Right renal pelvis (tissue), 4 donors: ENCODE results near the gene PPRC1. TPM values are rescaled to one million over a fixed set of nuclear protein-coding genes. Genes with fewer than 3 reads are reported as not detected.
A peak's percentile ranks its signal among the peaks of the same experiment; 100 is the strongest.

Experiments used
- DNase-seq, 4 donors: peaks; one replicate each; pipeline ENCODE4 v3.0.0-alpha.2; 2013; ENCODE audit warnings: low read depth in 4 of 4, low spot score in 3 of 4, missing footprints in 1 of 4
- polyA plus RNA-seq, 4 donors: library from polyadenylated mRNA; unstranded; fragments of 120-200 nt; gene quantifications; one replicate each; pipeline ENCODE4 v1.2.1, GENCODE V29; 2013; ENCODE audit not compliant: insufficient read length in 4 of 4

The PPRC1 gene
- polyA plus RNA-seq, 4 donors, result 27.9 to 36.5 (median 31.7) TPM

DNA sequence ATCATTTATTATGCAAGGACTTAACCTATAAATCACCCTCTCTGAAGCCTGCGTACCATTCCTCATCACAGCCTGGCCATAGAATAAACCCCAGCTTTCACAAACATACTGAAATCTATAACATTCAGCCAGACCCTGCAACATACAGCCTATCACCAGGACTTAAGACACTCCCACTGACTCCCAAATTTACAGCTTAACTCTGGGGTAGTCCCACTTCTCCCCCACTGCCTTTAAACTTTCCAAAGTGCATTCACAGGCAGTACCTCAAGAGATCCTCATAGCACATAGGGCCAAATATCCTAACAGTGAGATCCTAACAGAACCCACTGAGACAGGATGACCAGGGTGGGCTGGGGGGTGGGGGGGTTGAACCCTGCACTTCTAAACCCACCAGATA is 16.2 kb upstream of the PPRC1 start:
- no peak for DNase-seq

DNA sequence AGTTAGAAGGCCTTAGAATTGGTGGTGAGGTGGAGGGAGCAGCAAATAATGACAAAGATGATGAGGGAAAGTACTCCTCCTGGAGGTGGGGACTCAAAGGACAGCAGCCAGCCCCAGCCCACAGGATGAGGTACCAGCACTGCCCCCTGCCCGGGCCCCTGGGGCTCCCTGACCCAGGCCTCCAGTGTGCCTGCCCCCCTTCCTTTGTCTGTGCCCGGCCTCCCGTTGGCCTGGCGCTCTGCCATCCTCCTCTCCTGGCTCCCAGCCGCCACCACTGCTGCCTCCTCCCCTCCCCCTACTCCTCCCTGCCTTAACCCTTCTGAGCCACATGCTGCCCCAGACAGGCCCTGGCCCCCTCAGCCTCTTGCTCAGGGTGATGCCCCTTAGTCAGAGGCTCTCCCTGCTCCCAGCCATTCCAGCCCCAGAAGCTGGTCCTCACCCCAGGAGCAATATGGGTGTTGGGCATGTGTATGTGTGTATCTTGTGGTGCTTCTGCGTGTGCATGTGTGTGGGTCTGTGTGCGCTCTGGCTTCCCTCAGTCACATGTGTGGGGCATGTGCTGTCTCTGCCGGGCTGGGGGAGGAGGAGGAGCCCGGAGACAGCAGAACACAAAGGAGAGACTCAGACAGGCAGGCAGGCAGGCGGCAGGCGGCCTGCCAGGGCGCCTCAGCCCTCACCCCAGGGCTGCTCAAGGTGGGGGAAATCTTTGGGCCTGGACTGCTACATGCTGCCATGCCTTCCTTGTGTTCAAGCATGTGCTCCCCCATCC is 15.3 kb upstream of the PPRC1 start:
- DNase-seq, result peak in 1 of 4 donors; percentile 55

DNA sequence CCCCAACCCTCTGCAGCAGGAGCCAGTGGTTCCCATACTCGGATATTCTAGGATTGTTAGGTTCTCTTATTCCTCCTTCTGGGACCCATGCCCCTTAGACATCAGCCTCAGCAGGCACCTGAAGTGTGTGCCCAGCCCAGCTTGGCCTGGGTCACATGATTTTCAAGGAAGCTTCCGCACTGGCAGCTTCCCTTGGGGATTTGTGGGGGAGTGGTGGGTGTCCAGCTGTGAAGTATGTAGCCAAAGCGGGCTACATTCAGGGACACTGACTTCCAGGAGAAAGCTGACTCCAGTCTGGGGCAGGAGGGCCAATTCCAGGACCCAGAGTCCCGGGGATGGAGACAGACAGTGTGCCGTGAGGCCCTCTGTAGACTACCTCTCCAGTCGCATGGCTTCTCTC is 14.0 kb upstream of the PPRC1 start:
- DNase-seq, result peak in 1 of 4 donors; percentile 55

DNA sequence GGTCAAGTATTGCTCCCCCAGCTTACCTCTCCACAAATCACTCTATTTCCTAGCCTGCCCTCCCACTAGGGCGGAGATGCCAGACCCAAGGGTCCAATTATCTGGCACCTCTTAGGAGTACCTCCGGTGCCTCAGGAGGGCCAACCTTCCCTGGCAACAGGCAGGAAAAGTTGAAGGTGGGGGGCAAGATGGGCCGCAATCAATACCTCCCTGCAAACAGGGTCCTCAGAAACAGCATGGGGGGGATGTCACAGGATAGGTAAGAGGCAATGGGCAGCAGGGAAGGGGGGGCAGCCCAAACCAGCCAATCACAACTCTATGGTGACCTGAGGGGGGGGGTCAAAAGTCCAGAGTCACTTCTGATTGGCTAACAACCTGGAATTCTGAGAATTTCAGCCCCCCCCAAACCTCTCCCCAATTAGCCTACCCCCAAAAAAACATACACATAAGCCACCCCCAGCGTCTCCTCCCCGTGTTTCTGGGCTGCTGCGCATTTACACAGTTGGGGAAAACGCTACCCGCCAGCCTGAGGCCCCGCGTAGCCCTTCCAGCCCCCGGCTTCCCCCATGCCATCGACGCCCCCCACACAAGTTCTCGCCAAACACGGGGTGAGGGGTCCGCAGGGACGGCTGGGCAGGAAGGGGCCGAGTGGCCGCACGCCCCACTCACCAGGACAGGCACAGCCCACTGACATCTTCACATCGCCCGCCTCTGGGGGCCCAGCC is 13.3 kb upstream of the PPRC1 start:
- no peak for DNase-seq

DNA sequence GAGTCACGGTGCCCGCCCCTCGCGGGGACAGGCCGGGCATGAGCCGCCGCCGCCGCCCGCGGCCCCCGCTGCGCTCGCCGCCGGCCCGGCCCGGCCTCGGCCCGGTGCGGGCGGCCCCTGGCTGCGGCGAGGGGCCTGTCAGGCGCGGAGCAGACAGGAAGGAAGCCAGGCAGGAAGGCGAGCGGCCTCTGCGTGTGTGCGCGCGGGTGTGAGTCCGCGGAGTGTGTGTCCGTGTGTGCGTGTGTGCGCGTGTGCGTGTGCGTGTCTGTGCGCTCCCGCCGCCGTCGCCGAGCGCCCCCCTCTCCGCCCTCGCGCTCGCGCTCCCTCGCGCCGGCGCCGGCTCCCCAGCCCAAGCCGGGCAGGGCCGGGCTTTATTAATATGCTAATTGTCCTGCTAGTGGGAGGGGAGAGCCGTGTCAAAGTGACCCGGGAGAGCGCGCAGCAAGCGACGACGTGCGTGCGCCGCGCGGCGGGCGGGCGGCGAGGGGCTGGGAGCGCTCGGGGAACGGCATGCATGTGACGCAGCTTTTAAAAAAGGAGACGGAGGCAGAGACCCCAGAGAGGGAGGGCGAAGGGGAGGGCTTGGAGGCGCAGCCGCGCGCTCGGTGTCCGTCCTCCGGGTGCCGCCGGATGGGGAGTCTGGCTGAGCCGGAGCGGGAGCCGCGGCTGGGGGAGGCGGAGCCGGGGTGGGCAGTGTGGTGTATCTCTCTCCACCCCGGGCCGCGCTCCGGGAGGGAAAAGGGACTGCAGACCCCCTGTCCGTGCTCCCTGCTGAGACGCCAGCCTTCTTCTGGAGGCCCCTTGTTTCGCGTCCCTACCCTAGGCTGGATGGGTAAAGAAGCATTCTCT is 12.5 kb upstream of the PPRC1 start, which contains the start of gene LDB1:
TSS of gene LDB1 (minus strand) at position 227 of the 849 bp plus-strand sequence. CDS start 258 bp downstream, outside the sequence.
- DNase-seq, result peak in 3 of 4 donors; percentile 76 to 79 (median 78)

DNA sequence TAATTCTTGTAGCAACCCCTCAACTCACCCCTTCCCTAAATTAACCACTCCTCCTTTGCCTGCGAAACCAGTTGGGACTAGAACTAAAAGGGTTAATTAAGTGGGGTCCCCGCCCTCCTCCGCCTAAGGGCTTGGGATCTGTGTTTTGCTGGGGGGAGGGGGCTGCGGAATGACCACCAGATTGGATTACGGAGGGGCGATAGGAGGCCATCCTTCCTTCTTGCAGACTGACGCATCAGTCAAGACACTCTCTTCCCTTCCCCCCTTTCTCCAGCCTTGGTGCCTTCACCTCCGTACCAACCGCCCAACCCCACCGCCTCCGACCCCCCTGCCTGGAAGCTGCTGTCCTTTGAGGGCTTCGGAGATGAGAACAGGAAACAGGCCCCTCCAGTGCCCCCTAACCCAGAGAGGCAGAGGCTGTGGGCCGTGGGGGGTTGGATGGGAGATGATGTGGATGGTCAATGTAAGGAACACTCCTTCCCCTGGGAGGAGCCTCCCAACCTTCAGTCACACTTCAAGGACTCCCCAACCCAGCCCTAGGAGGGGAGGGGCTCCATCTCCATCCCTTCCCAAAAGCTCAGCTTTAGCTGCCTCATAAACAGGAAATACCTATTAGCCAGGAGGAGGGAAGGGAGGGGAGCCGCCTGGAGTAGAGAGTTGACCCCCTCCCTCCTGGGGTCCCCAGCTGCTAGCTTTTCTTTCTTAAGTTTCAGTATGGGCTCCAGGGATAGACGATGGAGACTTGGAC is 11.7 kb upstream of the PPRC1 start:
- peak in 3 of 4 donors; percentile 74 to 91 (median 86) for DNase-seq

DNA sequence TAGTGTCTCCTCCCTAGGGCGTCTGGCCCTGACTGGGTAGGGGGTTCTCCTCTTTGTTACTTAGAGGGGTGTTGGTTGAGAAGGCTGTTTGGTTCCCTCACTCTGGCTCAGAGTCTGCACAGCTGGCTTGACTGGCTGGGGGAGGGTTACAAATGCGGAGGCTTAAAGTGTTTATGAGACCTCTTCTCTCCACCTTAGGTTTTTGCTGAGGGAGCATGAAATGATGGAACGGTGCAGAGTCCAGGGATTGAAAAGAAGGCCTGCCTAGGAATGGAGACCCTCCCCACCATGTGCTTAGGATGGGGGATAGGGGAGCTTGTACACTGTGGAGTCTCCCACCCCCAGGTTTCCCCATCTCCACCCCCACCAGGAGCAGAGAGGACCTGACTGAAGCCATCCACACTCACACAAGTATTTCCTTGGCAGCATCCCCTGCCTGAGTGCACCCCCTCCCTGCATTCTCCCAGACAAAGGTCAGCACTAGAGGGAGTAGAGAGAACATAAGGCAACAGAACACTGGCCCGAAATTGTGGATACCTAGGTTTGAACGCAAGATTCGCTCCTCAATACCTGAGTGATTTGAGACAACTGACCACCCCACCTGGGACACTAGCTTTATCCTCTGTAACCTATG is 11.0 kb upstream of the PPRC1 start:
- no peak for DNase-seq

DNA sequence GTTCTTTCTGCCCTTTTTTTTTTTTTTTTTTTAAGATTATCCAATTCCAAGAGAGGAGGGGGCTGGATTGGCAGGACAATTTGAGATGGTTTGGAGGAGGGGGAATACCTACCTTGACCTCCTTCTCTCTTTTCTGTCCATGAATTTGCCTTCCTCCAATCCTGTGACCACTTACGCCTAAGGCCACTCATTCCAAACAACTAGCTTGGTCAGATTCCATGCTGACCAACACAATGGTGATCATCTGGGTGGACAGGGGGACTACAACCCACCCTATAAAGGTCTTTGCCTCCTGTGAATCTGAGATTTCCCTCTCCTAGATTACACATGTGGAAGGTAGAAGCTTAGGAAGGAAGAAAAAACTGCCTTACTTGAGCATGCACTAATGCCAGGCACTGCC is 10.4 kb upstream of the PPRC1 start:
- DNase-seq, result no peak

DNA sequence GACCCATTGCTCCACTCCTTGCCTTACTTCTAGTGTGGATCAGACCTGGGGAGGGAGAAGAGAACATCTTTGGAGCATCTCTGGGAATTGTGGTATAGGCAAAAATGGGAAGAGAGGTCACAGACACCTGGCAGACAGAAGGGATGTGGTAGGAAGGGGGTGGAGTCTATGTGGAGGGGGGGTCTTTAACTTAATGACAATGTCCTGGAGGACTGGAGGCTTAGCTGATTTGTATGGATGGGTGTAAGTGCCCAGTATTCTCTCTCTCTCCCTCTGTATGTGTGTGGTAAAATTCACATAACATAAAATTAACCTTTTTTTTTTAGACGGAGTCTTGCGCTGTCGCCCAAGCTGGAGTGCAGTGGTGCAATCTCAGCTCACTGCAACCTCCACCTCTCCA is 9.6 kb upstream of the PPRC1 start:
- no peak for DNase-seq

DNA sequence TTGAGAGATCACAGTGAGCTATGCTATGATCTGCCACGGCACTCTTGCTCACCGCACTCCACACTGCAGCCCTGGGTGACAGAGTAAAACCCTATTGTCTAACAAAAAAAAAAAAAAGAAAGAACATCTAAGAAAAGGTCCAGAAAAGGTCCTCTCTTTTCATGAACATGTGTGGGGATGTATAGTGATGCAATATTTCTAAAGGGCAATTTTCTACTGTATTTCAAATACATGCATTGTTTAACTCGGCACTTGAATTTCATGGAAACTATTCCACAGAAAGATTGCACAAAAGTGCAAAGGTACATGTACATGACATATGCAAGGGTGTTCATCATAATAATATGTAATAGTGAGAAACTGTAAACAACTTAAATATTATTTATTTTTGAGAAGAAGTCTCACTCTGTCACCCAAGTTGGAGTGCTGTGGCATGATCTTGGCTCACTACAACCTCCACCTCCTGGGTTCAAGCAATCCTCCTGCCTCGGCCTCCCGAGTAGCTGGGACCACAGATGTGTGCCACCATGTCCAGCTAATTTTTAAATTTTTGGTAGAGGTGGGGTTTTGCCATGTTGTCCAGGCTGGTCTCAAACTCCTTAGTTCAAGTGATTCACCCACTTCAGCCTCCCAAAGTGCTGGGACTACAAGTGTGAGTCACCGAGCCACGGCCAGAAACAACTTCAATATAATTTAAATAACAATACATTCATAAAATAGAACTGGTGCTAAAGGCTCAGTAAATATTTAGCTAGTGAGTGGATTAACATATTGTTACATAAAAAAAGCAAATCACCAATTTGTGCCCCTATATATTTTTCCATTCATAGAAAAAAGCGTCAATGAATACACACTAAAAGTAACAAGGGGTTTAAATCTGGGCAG is 1.3 kb upstream of the PPRC1 start:
- DNase-seq, result no peak

DNA sequence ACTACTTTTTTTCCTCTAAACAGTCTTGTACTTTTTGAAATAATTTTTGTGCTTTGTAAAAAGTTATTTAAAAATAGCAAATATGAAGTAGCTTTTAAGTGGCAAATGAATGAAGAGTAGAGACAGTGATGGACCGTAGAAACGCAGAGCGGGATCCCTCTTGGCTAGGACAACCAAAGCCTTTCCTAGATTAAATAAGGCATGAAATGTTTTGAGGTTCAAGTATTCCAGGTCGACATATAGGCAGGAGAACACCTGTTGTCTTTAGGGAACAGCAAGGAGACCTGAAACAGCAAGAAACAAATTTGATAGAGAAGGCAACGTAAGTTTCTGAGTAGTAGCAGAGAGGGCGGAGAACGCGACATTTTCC is 662 bp upstream of the PPRC1 start:
- DNase-seq, result no peak

DNA sequence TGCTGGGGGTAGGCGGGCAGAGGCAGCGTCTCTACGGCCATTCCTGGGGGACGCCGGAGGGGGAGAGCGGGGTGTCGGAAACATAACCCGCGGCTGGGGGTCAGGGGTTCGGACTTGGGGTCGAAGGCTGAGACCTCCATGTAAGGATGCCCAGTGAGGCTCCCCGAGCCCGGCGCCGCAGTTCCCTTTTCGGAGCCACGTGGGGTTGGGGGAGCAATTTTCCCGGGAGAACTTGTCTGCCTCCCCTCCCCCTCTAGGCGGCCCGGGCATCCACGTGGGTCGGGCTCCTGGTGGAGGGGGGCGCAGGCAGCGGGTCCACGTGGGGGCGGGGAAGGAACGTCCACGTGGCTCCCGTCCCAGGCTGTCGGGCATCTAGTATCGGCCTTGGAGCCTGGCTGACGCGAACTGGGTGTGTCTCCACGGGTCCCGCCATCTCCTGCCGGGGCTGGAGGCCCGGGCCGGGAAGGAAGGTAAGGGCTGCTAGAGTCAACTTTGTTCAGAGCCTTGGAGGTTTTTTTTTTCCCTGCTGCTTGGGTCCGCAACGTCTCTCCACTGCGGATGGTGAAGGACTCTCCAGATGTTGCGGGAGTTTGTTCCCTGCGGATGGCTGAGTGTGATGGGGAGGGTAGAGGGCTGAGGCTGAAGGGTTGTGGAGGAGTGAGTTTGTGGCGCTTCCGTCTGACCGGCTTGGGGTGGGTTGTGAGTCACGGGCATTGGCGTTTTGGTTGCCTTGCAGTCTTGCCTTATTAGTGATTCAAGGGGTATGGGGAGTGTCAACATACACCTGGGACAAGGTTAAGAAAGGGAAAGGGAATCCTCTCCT is 744 bp downstream of the PPRC1 start:
- no peak for DNase-seq

DNA sequence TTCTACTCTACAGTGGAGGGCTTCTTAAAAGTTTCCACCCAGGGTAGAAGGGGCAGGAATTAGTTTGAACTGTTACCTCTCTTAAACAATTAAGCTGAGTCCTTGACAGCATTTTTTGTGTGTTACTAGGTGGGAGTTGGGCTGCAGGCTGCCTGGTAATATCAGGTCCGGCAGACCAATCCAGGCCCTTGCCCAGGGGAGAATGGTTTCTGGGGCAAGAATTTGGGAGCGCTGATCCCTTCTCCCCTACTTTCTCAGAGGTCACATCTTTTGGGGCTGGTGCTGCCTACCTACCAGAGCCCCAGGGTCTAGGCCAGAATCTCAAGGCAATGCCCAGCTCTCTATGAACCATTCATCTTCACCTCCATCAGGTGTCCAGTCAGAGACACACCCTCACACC is 1.6 kb downstream of the PPRC1 start:
- DNase-seq, result no peak

DNA sequence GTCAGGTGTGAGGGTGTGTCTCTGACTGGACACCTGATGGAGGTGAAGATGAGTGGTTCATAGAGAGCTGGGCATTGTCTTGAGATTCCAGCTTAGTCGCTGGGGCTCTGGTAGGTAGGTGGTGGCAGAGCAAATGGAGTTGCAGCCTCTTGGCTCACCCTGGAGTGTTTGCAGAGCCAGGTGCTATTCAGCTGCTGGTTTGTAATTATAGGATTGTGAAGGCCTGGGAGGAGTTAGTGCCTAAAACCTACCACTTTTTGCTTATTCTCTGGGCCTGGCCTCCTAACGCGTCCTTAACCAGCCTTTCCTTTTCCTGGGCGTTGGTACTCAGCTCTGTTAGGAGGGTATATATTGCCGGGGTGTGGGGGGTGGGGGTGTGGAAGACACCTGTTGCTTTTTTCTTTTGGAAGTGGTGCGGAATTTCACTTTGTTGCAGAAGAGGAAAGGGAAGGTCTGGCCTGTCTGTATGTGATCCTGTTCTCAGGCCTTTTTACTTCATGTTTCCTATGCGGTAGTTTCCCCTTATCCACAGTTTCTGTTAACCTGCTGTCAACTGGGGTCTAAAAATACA is 3.2 kb downstream of the PPRC1 start:
- no peak for DNase-seq

DNA sequence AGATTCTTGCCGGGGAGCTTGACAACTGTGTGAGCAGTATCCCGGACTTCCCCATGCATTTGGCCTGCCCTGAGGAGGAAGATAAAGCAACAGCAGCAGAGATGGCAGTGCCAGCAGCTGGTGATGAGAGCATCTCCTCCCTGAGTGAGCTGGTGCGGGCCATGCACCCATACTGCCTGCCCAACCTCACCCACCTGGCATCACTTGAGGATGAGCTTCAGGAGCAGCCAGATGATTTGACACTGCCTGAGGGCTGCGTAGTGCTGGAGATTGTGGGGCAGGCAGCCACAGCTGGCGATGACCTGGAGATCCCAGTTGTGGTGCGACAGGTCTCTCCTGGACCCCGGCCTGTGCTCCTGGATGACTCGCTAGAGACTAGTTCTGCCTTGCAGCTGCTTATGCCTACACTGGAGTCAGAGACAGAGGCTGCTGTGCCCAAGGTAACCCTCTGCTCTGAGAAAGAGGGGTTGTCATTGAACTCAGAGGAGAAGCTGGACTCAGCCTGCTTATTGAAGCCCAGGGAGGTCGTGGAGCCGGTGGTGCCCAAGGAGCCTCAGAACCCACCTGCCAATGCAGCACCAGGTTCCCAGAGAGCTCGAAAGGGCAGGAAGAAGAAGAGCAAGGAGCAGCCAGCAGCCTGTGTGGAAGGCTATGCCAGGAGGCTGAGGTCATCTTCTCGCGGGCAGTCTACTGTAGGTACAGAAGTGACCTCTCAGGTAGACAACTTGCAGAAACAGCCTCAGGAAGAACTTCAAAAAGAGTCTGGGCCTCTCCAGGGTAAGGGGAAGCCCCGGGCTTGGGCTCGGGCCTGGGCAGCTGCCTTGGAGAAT is 6.7 kb downstream of the PPRC1 start:
- no peak for DNase-seq

DNA sequence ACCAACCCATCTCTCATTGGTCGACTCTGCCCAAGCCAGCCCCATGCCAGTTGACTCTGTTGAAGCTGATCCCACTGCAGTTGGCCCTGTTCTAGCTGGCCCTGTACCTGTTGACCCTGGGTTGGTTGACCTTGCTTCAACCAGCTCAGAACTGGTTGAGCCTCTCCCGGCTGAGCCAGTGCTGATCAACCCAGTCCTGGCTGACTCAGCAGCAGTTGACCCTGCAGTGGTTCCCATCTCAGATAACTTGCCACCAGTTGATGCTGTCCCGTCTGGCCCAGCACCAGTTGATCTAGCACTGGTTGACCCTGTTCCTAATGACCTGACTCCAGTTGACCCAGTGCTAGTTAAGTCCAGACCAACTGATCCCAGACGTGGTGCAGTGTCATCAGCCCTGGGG is 7.4 kb downstream of the PPRC1 start:
- no peak for DNase-seq
